ENCODE measurements around the gene LILRA2.
"Not testable (repeated sequence)": the region's sequence is repeated elsewhere in the genome, so short reads cannot be mapped to it uniquely, and the experiment has no call there.

Gene LILRA2

GRCh38 chr19:54572696-54573311 is 786 bp upstream of the LILRA2 start:
- Histone ChIP-seq H3K27me3 (replicated peaks; ENCODE audit: control insufficient read depth, insufficient read depth, low read length) (no peaks in the 10 kb centered on the region), H3K36me3 (ENCODE audit: control insufficient read depth, insufficient read depth, low read length) (no peaks in the 10 kb centered on the region), H3K4me3 (replicated peaks; ENCODE audit: low read depth, low read length) (no peak overlapping the region)
- TF ChIP-seq CTCF (IDR thresholded peaks at IDR 0.05; ENCODE audit: insufficient read depth, low read length, poor library complexity, severe bottlenecking), result no peak
- no peak for DNase-seq (ENCODE audit: extremely low read depth, insufficient read length)

GRCh38 chr19:54574051-54574450 is 461 bp downstream of the LILRA2 start:
- H3K36me3 ChIP-seq (ENCODE audit: control insufficient read depth, insufficient read depth, low read length), result no peaks in the 10 kb centered on the region
- DNase-seq (ENCODE audit: extremely low read depth, insufficient read length), result no peak
- no peak for TF ChIP-seq CTCF (IDR thresholded peaks at IDR 0.05; ENCODE audit: insufficient read depth, low read length, poor library complexity, severe bottlenecking)
- no peaks in the 10 kb centered on the region for H3K27me3 ChIP-seq (replicated peaks; ENCODE audit: control insufficient read depth, insufficient read depth, low read length)
- H3K4me3 ChIP-seq (replicated peaks; ENCODE audit: low read depth, low read length), result no peak overlapping the region

- H3K4me3 ChIP-seq (replicated peaks; ENCODE audit: low read depth, low read length), result no peak overlapping the region
- no peaks in the 10 kb centered on the region for H3K36me3 ChIP-seq (ENCODE audit: control insufficient read depth, insufficient read depth, low read length)
- no peaks in the 10 kb centered on the region for H3K27me3 ChIP-seq (replicated peaks; ENCODE audit: control insufficient read depth, insufficient read depth, low read length)
- DNase-seq (ENCODE audit: extremely low read depth, insufficient read length), result no peak
- TF ChIP-seq CTCF (IDR thresholded peaks at IDR 0.05; ENCODE audit: insufficient read depth, low read length, poor library complexity, severe bottlenecking), result no peak
Measured at GRCh38 chr19:54574527-54575056, 1.0 kb downstream of the LILRA2 start.

- H3K27me3 ChIP-seq (replicated peaks; ENCODE audit: control insufficient read depth, insufficient read depth, low read length); DNase-seq (ENCODE audit: extremely low read depth, insufficient read length); H3K4me3 ChIP-seq (replicated peaks; ENCODE audit: low read depth, low read length); H3K36me3 ChIP-seq (ENCODE audit: control insufficient read depth, insufficient read depth, low read length): not testable (repeated sequence)
Measured at GRCh38 chr19:54575205-54575604, 1.6 kb downstream of the LILRA2 start.

GRCh38 chr19:54576411-54576976 is 2.9 kb downstream of the LILRA2 start:
- no peaks in the 10 kb centered on the region for H3K36me3 ChIP-seq (ENCODE audit: control insufficient read depth, insufficient read depth, low read length)
- no peaks in the 10 kb centered on the region for H3K27me3 ChIP-seq (replicated peaks; ENCODE audit: control insufficient read depth, insufficient read depth, low read length)
- TF ChIP-seq CTCF (IDR thresholded peaks at IDR 0.05; ENCODE audit: insufficient read depth, low read length, poor library complexity, severe bottlenecking), result no peak
- no peak overlapping the region for H3K4me3 ChIP-seq (replicated peaks; ENCODE audit: low read depth, low read length)
- no peak for DNase-seq (ENCODE audit: extremely low read depth, insufficient read length)

GRCh38 chr19:54577334-54577733 is 3.7 kb downstream of the LILRA2 start:
- no peak for TF ChIP-seq CTCF (IDR thresholded peaks at IDR 0.05; ENCODE audit: insufficient read depth, low read length, poor library complexity, severe bottlenecking)

GRCh38 chr19:54578268-54578667 is 4.7 kb downstream of the LILRA2 start:
- not testable (repeated sequence) for H3K27me3 ChIP-seq (replicated peaks; ENCODE audit: control insufficient read depth, insufficient read depth, low read length); H3K4me3 ChIP-seq (replicated peaks; ENCODE audit: low read depth, low read length); DNase-seq (ENCODE audit: extremely low read depth, insufficient read length); H3K36me3 ChIP-seq (ENCODE audit: control insufficient read depth, insufficient read depth, low read length)

More at GRCh38 chr19:54577334-54577733, 3.7 kb downstream of the LILRA2 start:
- Histone ChIP-seq H3K36me3 (ENCODE audit: control insufficient read depth, insufficient read depth, low read length) (no peaks in the 10 kb centered on the region), H3K27me3 (replicated peaks; ENCODE audit: control insufficient read depth, insufficient read depth, low read length) (no peaks in the 10 kb centered on the region), H3K4me3 (replicated peaks; ENCODE audit: low read depth, low read length) (no peak overlapping the region)
- no peak for DNase-seq (ENCODE audit: extremely low read depth, insufficient read length)

Data from GM06990 (cell line).